ENCODE data around the gene CCDC51.

DNA sequence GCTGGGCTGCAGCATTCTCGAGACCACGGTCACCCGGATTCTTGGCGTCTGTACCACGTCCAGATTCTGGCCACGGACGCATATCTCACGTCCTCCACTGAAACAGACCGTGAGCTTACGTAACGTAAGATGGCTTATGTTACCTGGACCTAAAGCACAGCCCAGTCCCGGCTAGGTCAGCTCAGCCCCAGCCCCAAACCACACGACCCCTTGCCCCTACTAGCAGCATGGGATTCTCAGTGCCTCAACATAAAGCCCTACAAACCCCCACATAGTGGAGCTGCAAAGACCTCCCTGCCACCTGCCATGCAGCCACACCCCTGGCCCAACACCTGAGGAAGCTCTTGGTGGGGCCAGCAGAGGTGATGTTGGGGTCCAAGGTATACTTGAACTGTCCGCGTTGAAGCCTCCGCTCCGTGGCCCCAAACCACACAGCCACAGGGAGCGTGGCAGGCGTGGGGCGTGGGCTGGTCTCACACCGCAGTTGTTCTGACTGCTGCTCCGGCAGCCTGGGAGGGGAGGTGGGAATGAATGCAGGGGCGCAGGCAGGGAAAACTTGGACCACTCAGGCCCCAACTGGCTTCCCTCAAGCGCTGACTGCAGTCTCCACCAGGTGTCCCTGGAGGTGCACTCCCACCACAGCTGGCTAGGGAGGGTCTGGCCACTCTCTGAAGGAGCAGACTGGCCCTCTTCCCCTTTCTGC, 24.5 kb downstream of the CCDC51 start:
- TF ChIP-seq, protein P1, sequence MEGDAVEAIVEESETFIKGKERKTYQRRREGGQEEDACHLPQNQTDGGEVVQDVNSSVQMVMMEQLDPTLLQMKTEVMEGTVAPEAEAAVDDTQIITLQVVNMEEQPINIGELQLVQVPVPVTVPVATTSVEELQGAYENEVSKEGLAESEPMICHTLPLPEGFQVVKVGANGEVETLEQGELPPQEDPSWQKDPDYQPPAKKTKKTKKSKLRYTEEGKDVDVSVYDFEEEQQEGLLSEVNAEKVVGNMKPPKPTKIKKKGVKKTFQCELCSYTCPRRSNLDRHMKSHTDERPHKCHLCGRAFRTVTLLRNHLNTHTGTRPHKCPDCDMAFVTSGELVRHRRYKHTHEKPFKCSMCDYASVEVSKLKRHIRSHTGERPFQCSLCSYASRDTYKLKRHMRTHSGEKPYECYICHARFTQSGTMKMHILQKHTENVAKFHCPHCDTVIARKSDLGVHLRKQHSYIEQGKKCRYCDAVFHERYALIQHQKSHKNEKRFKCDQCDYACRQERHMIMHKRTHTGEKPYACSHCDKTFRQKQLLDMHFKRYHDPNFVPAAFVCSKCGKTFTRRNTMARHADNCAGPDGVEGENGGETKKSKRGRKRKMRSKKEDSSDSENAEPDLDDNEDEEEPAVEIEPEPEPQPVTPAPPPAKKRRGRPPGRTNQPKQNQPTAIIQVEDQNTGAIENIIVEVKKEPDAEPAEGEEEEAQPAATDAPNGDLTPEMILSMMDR (IDR thresholded peaks at IDR 0.05) = no peak
- no peak for TF ChIP-seq POLR2A (IDR thresholded peaks at IDR 0.05)

Data from tibial nerve (tissue), 3 donors.